ENCODE data around the gene APCDD1. TPM values are rescaled to one million over a fixed set of nuclear protein-coding genes. Genes with fewer than 3 reads are reported as not detected.

The APCDD1 gene
- total and polyA plus RNA-seq, 2 of the 13 experiments (the other 11 are each of a cell fraction or from before 2014, with no cell fraction given) = 2.1 to 8.6 TPM

- TF ChIP-seq, protein P1, sequence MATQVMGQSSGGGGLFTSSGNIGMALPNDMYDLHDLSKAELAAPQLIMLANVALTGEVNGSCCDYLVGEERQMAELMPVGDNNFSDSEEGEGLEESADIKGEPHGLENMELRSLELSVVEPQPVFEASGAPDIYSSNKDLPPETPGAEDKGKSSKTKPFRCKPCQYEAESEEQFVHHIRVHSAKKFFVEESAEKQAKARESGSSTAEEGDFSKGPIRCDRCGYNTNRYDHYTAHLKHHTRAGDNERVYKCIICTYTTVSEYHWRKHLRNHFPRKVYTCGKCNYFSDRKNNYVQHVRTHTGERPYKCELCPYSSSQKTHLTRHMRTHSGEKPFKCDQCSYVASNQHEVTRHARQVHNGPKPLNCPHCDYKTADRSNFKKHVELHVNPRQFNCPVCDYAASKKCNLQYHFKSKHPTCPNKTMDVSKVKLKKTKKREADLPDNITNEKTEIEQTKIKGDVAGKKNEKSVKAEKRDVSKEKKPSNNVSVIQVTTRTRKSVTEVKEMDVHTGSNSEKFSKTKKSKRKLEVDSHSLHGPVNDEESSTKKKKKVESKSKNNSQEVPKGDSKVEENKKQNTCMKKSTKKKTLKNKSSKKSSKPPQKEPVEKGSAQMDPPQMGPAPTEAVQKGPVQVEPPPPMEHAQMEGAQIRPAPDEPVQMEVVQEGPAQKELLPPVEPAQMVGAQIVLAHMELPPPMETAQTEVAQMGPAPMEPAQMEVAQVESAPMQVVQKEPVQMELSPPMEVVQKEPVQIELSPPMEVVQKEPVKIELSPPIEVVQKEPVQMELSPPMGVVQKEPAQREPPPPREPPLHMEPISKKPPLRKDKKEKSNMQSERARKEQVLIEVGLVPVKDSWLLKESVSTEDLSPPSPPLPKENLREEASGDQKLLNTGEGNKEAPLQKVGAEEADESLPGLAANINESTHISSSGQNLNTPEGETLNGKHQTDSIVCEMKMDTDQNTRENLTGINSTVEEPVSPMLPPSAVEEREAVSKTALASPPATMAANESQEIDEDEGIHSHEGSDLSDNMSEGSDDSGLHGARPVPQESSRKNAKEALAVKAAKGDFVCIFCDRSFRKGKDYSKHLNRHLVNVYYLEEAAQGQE (IDR thresholded peaks at IDR 0.05; ENCODE audit: borderline replicate concordance in 1 of 2, low read depth in 1 of 2, low read length in 2 of 2) = peak in 1 of 2 experiments; percentile 36; a peak in 1 of 4 replicates
- peak; percentile 84 for TF ChIP-seq IRF2 (CRISPR knock-in tag; IDR thresholded peaks at IDR 0.05)
- TF ChIP-seq MEIS2 (CRISPR knock-in tag; IDR thresholded peaks at IDR 0.05) = peak; percentile 17; the same call in 1 of the 2 replicates
- TF ChIP-seq ELF4 (CRISPR knock-in tag; IDR thresholded peaks at IDR 0.05; ENCODE audit: borderline replicate concordance) = no peak
- TF ChIP-seq GABPB1 (CRISPR knock-in tag; IDR thresholded peaks at IDR 0.05) = peak; percentile 92
- no peak for TF ChIP-seq ZNF570 (CRISPR knock-in tag; IDR thresholded peaks at IDR 0.05; ENCODE audit: borderline replicate concordance)
- TF ChIP-seq, protein P2, sequence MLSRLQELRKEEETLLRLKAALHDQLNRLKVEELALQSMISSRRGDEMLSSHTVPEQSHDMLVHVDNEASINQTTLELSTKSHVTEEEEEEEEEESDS (CRISPR knock-in tag; IDR thresholded peaks at IDR 0.05; ENCODE audit: borderline replicate concordance) = no peak
- no peak for TF ChIP-seq ZNF878 (CRISPR knock-in tag; IDR thresholded peaks at IDR 0.05)
- no peak for TF ChIP-seq MNT (IDR thresholded peaks at IDR 0.05)
- TF ChIP-seq ZFYVE20 (CRISPR knock-in tag; IDR thresholded peaks at IDR 0.05; ENCODE audit: borderline replicate concordance, low read depth) = no peak
- TF ChIP-seq ZNF143 (CRISPR knock-in tag; IDR thresholded peaks at IDR 0.05) = no peak
- no peak for TF ChIP-seq ZNF800 (CRISPR knock-in tag; IDR thresholded peaks at IDR 0.05)
- TF ChIP-seq MIER2 (CRISPR knock-in tag; IDR thresholded peaks at IDR 0.05) = no peak
- TF ChIP-seq FOXA3 (CRISPR knock-in tag; IDR thresholded peaks at IDR 0.05) = peak; percentile 47; the same call in 1 of the 2 replicates
- TF ChIP-seq KDM6A (CRISPR knock-in tag; IDR thresholded peaks at IDR 0.05; ENCODE audit: low read depth) = no peak
- TF ChIP-seq, protein P3, sequence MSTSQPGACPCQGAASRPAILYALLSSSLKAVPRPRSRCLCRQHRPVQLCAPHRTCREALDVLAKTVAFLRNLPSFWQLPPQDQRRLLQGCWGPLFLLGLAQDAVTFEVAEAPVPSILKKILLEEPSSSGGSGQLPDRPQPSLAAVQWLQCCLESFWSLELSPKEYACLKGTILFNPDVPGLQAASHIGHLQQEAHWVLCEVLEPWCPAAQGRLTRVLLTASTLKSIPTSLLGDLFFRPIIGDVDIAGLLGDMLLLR (CRISPR knock-in tag; IDR thresholded peaks at IDR 0.05) = no peak
- TF ChIP-seq TFDP2 (CRISPR knock-in tag; IDR thresholded peaks at IDR 0.05) = peak; percentile 85
- no peak for TF ChIP-seq SMARCC2 (IDR thresholded peaks at IDR 0.05)
- no peak for TF ChIP-seq ZNF234 (CRISPR knock-in tag; conservative IDR thresholded peaks at IDR 0.05)
- 0 out of 2 replicates have a peak, but pooled peaks have one; percentile 10 for TF ChIP-seq ARNTL (CRISPR knock-in tag; IDR thresholded peaks at IDR 0.05)
Measured at GRCh38 chr18:10525697-10526560, 71.5 kb downstream of the APCDD1 start, which contains the start of gene NAPG (continued).

Measured in HepG2 (cell line).